AG10803 (cell line): Measurements from ENCODE around the gene HSPA5.
A peak's percentile ranks its signal among the peaks of the same experiment; 100 is the strongest.
"Not testable (repeated sequence)": the region's sequence is repeated elsewhere in the genome, so short reads cannot be mapped to it uniquely, and the experiment has no call there.

ENCODE experiments used
- DNase-seq: peaks from one replicate; pipeline ENCODE4 v3.0.0; 2010; ENCODE audit warnings: low read depth
- H3K4me3 ChIP-seq: 2 replicates; pipeline ENCODE4 v1.5.1; 2011; ENCODE audit warnings: mild to moderate bottlenecking, low read length, control low read depth
- CTCF ChIP-seq: conservative IDR thresholded peaks from 2 replicates; pipeline ENCODE4 v1.5.1; 2011; ENCODE audit warnings: mild to moderate bottlenecking, low read length, control low read depth, inconsistent platforms

Gene HSPA5

DNA sequence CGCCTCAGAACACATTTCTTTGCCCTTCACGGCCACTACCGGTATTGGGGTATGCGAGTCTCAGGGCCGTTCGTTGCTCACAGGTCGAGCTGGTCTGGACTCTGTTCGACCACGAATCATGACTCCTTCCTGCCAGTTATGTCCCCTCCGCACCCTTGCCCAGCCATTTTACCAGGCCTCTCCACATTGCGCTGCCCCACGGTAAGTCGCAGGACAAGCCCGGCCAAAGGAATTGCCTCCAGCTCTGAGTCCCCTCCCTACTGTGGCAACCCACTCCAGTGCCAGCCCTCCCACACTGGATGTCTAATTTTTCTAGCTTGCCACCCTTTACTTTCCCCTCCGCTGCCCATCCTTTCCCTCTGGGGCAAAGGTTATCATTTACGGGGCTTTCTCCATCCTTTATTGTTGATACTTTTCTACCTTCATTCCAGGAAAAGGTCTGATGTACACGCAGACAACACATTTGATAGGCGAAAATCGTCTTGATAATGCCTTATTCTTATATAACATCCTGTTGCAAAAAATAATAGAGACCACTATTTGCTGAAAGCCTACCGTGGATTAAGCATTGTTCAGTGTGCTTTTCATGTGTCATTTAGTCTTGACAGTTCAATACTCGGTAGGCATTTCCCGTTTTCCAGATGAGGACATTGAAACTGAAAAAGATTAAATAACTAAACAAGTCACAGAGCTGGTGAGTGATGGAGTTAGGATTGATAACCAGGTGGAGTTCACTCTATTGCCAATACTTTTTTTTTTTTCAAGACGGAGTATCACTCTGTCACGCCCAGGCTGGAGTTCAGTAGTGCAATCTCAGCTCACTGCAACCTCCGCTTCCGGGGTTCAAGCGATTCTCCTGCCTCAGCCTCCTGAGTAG is 958 bp upstream of the HSPA5 start:
- peak overlapping the region; percentile 92 for H3K4me3 ChIP-seq
- peak; percentile 44 for DNase-seq
- no peak for TF ChIP-seq CTCF

DNA sequence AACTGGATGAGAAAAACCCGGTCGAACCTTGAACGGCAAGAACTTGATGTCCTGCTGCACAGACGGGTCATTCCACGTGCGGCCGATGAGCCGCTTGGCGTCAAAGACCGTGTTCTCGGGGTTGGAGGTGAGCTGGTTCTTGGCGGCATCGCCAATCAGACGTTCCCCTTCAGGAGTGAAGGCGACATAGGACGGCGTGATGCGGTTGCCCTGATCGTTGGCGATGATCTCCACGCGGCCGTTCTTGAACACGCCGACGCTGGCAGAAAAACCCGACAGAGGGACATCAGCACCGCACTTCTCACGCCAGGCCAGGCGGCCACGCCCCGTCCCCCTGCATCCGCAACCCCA is 519 bp downstream of the HSPA5 start:
- no peak for TF ChIP-seq CTCF
- peak overlapping the region; percentile 98 for H3K4me3 ChIP-seq
- peak; percentile 26 for DNase-seq

GRCh38 chr9:125239631-125240597 is 1.2 kb downstream of the HSPA5 start:
- peak overlapping the region; percentile 98 for H3K4me3 ChIP-seq
- no peak for DNase-seq
- TF ChIP-seq CTCF: no peak

- no peak for DNase-seq
- peak overlapping the region; percentile 98 for H3K4me3 ChIP-seq
- TF ChIP-seq CTCF: no peak
Measured at GRCh38 chr9:125238915-125239446, 2.2 kb downstream of the HSPA5 start.

- TF ChIP-seq CTCF: no peak
- no peak for DNase-seq
- peak overlapping the region; percentile 98 for H3K4me3 ChIP-seq
Measured at GRCh38 chr9:125238127-125238914, 2.8 kb downstream of the HSPA5 start.

- not testable (repeated sequence) for DNase-seq
- H3K4me3 ChIP-seq: peak overlapping the region; percentile 34
Measured at GRCh38 chr9:125236520-125237159, 4.5 kb downstream of the HSPA5 start.
